SJSA1 (cell line): ENCODE results near the gene CAMK4. TPM values are rescaled to one million over a fixed set of nuclear protein-coding genes. Genes with fewer than 3 reads are reported as not detected.

Source experiments
- DNase-seq, 2 experiments: peaks; one replicate each; pipeline ENCODE4 v3.0.0-alpha.2; 2015 to 2020; ENCODE audit warnings: low spot score in 2 of 2, low read depth in 1 of 2
- H3K27ac ChIP-seq: fragments of 250-450 bp; sonication (Bioruptor Pico); 2 replicates; pipeline ENCODE4 v1.5.1; 2020; ENCODE audit warnings: mild to moderate bottlenecking, moderate library complexity
- H3K27me3 ChIP-seq: fragments of 250-450 bp; sonication (Bioruptor Pico); replicated peaks from 2 replicates; pipeline ENCODE4 v1.5.1; 2020; ENCODE audit warnings: mild to moderate bottlenecking, moderate library complexity
- H3K36me3 ChIP-seq: fragments of 250-450 bp; sonication (Bioruptor Pico); 2 replicates; pipeline ENCODE4 v1.5.1; 2020; ENCODE audit warnings: mild to moderate bottlenecking
- H3K4me1 ChIP-seq: fragments of 250-450 bp; sonication (Bioruptor Pico); replicated peaks from 2 replicates; pipeline ENCODE4 v1.6.1; 2021; ENCODE audit warnings: mild to moderate bottlenecking
- H3K4me3 ChIP-seq: fragments of 250-450 bp; sonication (Bioruptor Pico); 2 replicates; pipeline ENCODE4 v1.5.1; 2020; ENCODE audit warnings: mild to moderate bottlenecking
- H3K9me3 ChIP-seq: fragments of 250-450 bp; sonication (Bioruptor Pico); replicated peaks from 2 replicates; pipeline ENCODE4 v1.5.1; 2020; ENCODE audit warnings: mild to moderate bottlenecking
- total RNA-seq: library from RNA; depleted of rRNA; stranded (reverse); fragments of >200 nt; shearing (Covaris generic); gene quantifications from 2 replicates; pipeline ENCODE4 v1.2.3, GENCODE V29; 2014

CAMK4 gene
- total RNA-seq, 1 experiment from 2014 or later, result 3.6 TPM

GRCh38 chr5:111427762-111428161, 203.6 kb downstream of the CAMK4 start:
- Histone ChIP-seq H3K4me1 (no peaks in the 10 kb centered on the region), H3K27ac (no peak overlapping the region), H3K36me3 (no peaks in the 10 kb centered on the region), H3K4me3 (no peak overlapping the region), H3K9me3 (no peaks in the 10 kb centered on the region), H3K27me3 (no peaks in the 10 kb centered on the region)
- DNase-seq, result no peak

- Histone ChIP-seq H3K4me3 (no peak overlapping the region), H3K27me3 (no peaks in the 10 kb centered on the region), H3K27ac (no peak overlapping the region), H3K36me3 (no peaks in the 10 kb centered on the region), H3K4me1 (no peaks in the 10 kb centered on the region), H3K9me3 (no peaks in the 10 kb centered on the region)
- no peak for DNase-seq
These were observed 208.8 kb downstream of the CAMK4 start for GRCh38 chr5:111432883-111433536.

- no peak overlapping the region for H3K27ac ChIP-seq
- no peak overlapping the region for H3K4me3 ChIP-seq
- H3K4me1 ChIP-seq, result no peaks in the 10 kb centered on the region
- DNase-seq, result no peak
- no peaks in the 10 kb centered on the region for H3K36me3 ChIP-seq
- no peaks in the 10 kb centered on the region for H3K9me3 ChIP-seq
- H3K27me3 ChIP-seq, result no peaks in the 10 kb centered on the region
These were observed 210.6 kb downstream of the CAMK4 start for GRCh38 chr5:111434800-111435199.

- no peak for DNase-seq
- Histone ChIP-seq H3K36me3 (no peaks in the 10 kb centered on the region), H3K27ac (no peak overlapping the region), H3K4me3 (no peak overlapping the region), H3K4me1 (no peaks in the 10 kb centered on the region), H3K27me3 (no peaks in the 10 kb centered on the region), H3K9me3 (no peaks in the 10 kb centered on the region)
These were observed 215.4 kb downstream of the CAMK4 start for GRCh38 chr5:111439473-111440075.

GRCh38 chr5:111447099-111447498, 222.9 kb downstream of the CAMK4 start:
- H3K4me3 ChIP-seq, result no peak overlapping the region
- no peaks in the 10 kb centered on the region for H3K36me3 ChIP-seq
- no peak overlapping the region for H3K27ac ChIP-seq
- H3K4me1 ChIP-seq, result no peaks in the 10 kb centered on the region
- no peaks in the 10 kb centered on the region for H3K9me3 ChIP-seq
- no peak for DNase-seq
- no peaks in the 10 kb centered on the region for H3K27me3 ChIP-seq

GRCh38 chr5:111447822-111448221, 223.6 kb downstream of the CAMK4 start:
- no peak overlapping the region for H3K27ac ChIP-seq
- no peak overlapping the region for H3K4me3 ChIP-seq

GRCh38 chr5:111453295-111453694, 229.1 kb downstream of the CAMK4 start:
- H3K27me3 ChIP-seq, result no peaks in the 10 kb centered on the region
- H3K36me3 ChIP-seq, result no peaks in the 10 kb centered on the region
- H3K9me3 ChIP-seq, result no peaks in the 10 kb centered on the region
- no peak for DNase-seq
- no peak overlapping the region for H3K27ac ChIP-seq
- H3K4me3 ChIP-seq, result no peak overlapping the region
- no peaks in the 10 kb centered on the region for H3K4me1 ChIP-seq

More at GRCh38 chr5:111447822-111448221, 223.6 kb downstream of the CAMK4 start:
- H3K27me3 ChIP-seq, result no peaks in the 10 kb centered on the region
- no peaks in the 10 kb centered on the region for H3K36me3 ChIP-seq
- no peaks in the 10 kb centered on the region for H3K9me3 ChIP-seq
- H3K4me1 ChIP-seq, result no peaks in the 10 kb centered on the region
- DNase-seq, result no peak

- Histone ChIP-seq H3K27me3 (no peaks in the 10 kb centered on the region), H3K36me3 (no peaks in the 10 kb centered on the region), H3K4me1 (no peaks in the 10 kb centered on the region), H3K9me3 (no peaks in the 10 kb centered on the region), H3K27ac (no peak overlapping the region), H3K4me3 (no peak overlapping the region)
- DNase-seq, result no peak
These were observed 229.6 kb downstream of the CAMK4 start for GRCh38 chr5:111453747-111454146.

GRCh38 chr5:111454198-111454622, 230.0 kb downstream of the CAMK4 start:
- H3K27ac ChIP-seq, result no peak overlapping the region
- H3K36me3 ChIP-seq, result no peaks in the 10 kb centered on the region
- no peak for DNase-seq
- H3K27me3 ChIP-seq, result no peaks in the 10 kb centered on the region
- no peak overlapping the region for H3K4me3 ChIP-seq
- H3K9me3 ChIP-seq, result no peaks in the 10 kb centered on the region
- no peaks in the 10 kb centered on the region for H3K4me1 ChIP-seq

GRCh38 chr5:111454776-111455175, 230.6 kb downstream of the CAMK4 start:
- Histone ChIP-seq H3K4me3 (no peak overlapping the region), H3K36me3 (no peaks in the 10 kb centered on the region), H3K27ac (no peak overlapping the region), H3K27me3 (no peaks in the 10 kb centered on the region), H3K4me1 (no peaks in the 10 kb centered on the region), H3K9me3 (no peaks in the 10 kb centered on the region)
- no peak for DNase-seq

- no peaks in the 10 kb centered on the region for H3K4me1 ChIP-seq
- no peak for DNase-seq
These were observed 237.1 kb downstream of the CAMK4 start for GRCh38 chr5:111461255-111461671.

GRCh38 chr5:111461934-111462333, 237.8 kb downstream of the CAMK4 start:
- H3K27ac ChIP-seq, result no peak overlapping the region

More at GRCh38 chr5:111461255-111461671, 237.1 kb downstream of the CAMK4 start:
- Histone ChIP-seq H3K9me3 (no peaks in the 10 kb centered on the region), H3K4me3 (no peak overlapping the region), H3K27me3 (no peaks in the 10 kb centered on the region), H3K36me3 (no peaks in the 10 kb centered on the region), H3K27ac (no peak overlapping the region)

GRCh38 chr5:111463311-111463710, 239.1 kb downstream of the CAMK4 start:
- H3K36me3 ChIP-seq, result no peaks in the 10 kb centered on the region
- no peaks in the 10 kb centered on the region for H3K9me3 ChIP-seq
- no peak overlapping the region for H3K4me3 ChIP-seq
- no peak for DNase-seq
- no peaks in the 10 kb centered on the region for H3K27me3 ChIP-seq
- no peaks in the 10 kb centered on the region for H3K4me1 ChIP-seq
- no peak overlapping the region for H3K27ac ChIP-seq

More at GRCh38 chr5:111461934-111462333, 237.8 kb downstream of the CAMK4 start:
- H3K27me3 ChIP-seq, result no peaks in the 10 kb centered on the region
- DNase-seq, result no peak
- H3K36me3 ChIP-seq, result no peaks in the 10 kb centered on the region
- no peak overlapping the region for H3K4me3 ChIP-seq
- H3K4me1 ChIP-seq, result no peaks in the 10 kb centered on the region
- H3K9me3 ChIP-seq, result no peaks in the 10 kb centered on the region

GRCh38 chr5:111469293-111469896, 245.2 kb downstream of the CAMK4 start:
- no peaks in the 10 kb centered on the region for H3K4me1 ChIP-seq
- H3K27ac ChIP-seq, result no peak overlapping the region
- DNase-seq, result no peak
- H3K9me3 ChIP-seq, result no peaks in the 10 kb centered on the region
- no peaks in the 10 kb centered on the region for H3K36me3 ChIP-seq
- H3K4me3 ChIP-seq, result no peak overlapping the region
- H3K27me3 ChIP-seq, result no peaks in the 10 kb centered on the region
